T follicular helper cell (primary cell): ENCODE data around the gene CIC.
"Not testable (repeated sequence)": the region's sequence is repeated elsewhere in the genome, so short reads cannot be mapped to it uniquely, and the experiment has no call there.

Source experiments
- DNase-seq: peaks from one replicate; pipeline ENCODE4 v3.0.0-alpha.2; 2020; ENCODE audit warnings: low read depth

CIC gene

GRCh38 chr19:42255766-42256745, 13.0 kb upstream of the CIC start:
- DNase-seq = no peak

GRCh38 chr19:42257842-42258241, 11.2 kb upstream of the CIC start:
- DNase-seq = not testable (repeated sequence)

- no peak for DNase-seq
Observed at GRCh38 chr19:42261763-42262162, 7.3 kb upstream of the CIC start.

GRCh38 chr19:42266105-42266504, 2.9 kb upstream of the CIC start:
- DNase-seq = not testable (repeated sequence)

GRCh38 chr19:42266928-42267603, 2.0 kb upstream of the CIC start:
- DNase-seq = not testable (repeated sequence)

GRCh38 chr19:42267644-42268141, 1.4 kb upstream of the CIC start:
- DNase-seq = no peak

- DNase-seq = peak; percentile 99
Observed at GRCh38 chr19:42268142-42268703, 829 bp upstream of the CIC start.

GRCh38 chr19:42269478-42270345, 660 bp downstream of the CIC start:
- DNase-seq = no peak

GRCh38 chr19:42270346-42271044, 1.4 kb downstream of the CIC start:
- DNase-seq = peak; percentile 74

GRCh38 chr19:42271045-42271419, 2.0 kb downstream of the CIC start:
- DNase-seq = no peak

GRCh38 chr19:42271861-42272534, 2.9 kb downstream of the CIC start:
- DNase-seq = no peak

GRCh38 chr19:42272535-42272897, 3.5 kb downstream of the CIC start:
- DNase-seq = no peak

GRCh38 chr19:42272989-42273406, 3.9 kb downstream of the CIC start:
- no peak for DNase-seq

GRCh38 chr19:42273407-42274064, 4.5 kb downstream of the CIC start:
- no peak for DNase-seq

GRCh38 chr19:42274065-42274682, 5.1 kb downstream of the CIC start:
- DNase-seq = no peak

- no peak for DNase-seq
Observed at GRCh38 chr19:42275103-42275502, 6.1 kb downstream of the CIC start.

- DNase-seq = no peak
Observed at GRCh38 chr19:42275517-42275916, 6.5 kb downstream of the CIC start.

GRCh38 chr19:42276284-42276683, 7.2 kb downstream of the CIC start:
- DNase-seq = no peak

GRCh38 chr19:42276821-42277220, 7.8 kb downstream of the CIC start:
- DNase-seq = no peak
